Sigmoid colon (tissue), 4 donors: ENCODE results near the gene MARVELD3.

Source experiments
- CTCF ChIP-seq, 4 experiments: fragments of 450-650 bp in 3 of 4; fragments of 200-600 bp in 1 of 4; IDR thresholded peaks; one replicate each; pipeline ENCODE4 v1.5.1; 2016 to 2019; ENCODE audit warnings: antibody characterized with exemption in 4 of 4, mild to moderate bottlenecking in 3 of 4, moderate library complexity in 2 of 4
- EP300 ChIP-seq, 4 donors: sonication (generic); formaldehyde crosslinking; IDR thresholded peaks; one replicate each; pipeline ENCODE4 v1.6.1; 2017; ENCODE audit warnings: antibody characterized with exemption in 4 of 4

GRCh38 chr16:71626858-71627213 lies 852 bp downstream of the MARVELD3 start:
- TF ChIP-seq CTCF (IDR thresholded peaks at IDR 0.05) = no peak
- no peak for TF ChIP-seq EP300 (IDR thresholded peaks at IDR 0.05)
